GM21528 (cell line): ENCODE data around the gene UCHL3.

Experiments used
- ATAC-seq: cut with Tn5 transposase; IDR thresholded peaks from one replicate; pipeline ENCODE4 v1.9.1; 2021; ENCODE audit warnings: mild to moderate bottlenecking, moderate library complexity; ENCODE audit not compliant: unreplicated experiment, low FRiP score

The UCHL3 gene

DNA sequence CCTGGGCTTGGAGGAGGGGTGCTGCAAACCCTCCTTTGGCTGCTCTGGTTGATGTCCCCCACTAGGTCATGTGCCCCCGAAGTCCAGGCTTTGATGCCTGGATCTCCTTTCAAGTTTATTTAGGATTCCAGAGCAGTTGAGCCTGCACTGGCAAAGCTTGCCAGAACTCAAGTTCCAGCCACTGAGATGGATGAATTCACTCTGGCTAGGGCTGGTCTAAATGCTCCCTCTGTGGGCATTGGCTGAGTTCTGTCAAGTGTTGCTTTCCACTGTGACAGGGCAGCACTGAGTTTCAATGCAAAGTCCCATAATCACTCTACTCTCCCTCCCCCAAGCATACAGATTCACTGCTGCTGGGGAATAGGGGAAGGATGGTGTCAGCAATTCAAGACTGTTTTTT, 68.7 kb downstream of the UCHL3 start:
- no peak for ATAC-seq

DNA sequence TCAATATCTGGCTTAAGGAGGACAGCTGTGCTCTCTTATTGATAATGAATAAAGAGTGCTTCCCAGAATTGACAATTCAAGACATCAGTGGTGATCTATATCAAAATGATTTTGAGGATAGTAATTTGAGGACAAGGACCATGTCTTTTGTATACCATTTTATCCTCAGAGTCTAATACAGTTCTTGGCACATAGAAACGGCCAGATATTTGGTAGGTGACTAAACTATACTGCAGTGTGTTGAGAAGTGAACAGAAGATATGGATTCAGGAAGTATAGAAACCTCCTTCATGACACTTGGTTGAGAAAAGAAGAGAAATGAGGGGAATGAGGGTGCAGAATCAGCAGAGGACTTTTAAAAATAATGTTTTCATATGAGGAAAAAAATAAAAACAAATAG, 70.4 kb downstream of the UCHL3 start:
- no peak for ATAC-seq

- no peak for ATAC-seq
Measured at GRCh38 chr13:75621147-75621546, 71.6 kb downstream of the UCHL3 start.

GRCh38 chr13:75628801-75629200, 79.2 kb downstream of the UCHL3 start:
- no peak for ATAC-seq

DNA sequence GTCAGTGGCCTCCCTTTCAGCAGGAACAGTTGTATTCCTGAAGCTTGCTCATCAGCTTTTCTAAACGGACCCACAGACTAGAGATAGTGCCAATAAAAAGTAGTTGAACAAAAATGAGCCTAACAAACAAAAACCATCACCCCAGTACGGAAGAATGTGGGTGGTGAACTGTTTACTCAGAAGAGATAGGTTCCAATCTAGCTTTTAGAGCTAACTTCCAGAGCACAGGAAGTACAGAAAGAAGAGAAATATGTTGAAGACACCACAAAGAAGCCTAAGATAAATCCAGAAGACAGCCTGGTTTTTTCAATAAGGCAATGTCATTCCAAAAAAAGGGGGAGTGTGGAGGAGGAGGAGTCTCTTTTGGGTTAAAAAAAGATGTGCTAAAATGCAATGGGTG, 83.7 kb downstream of the UCHL3 start:
- ATAC-seq, result no peak

DNA sequence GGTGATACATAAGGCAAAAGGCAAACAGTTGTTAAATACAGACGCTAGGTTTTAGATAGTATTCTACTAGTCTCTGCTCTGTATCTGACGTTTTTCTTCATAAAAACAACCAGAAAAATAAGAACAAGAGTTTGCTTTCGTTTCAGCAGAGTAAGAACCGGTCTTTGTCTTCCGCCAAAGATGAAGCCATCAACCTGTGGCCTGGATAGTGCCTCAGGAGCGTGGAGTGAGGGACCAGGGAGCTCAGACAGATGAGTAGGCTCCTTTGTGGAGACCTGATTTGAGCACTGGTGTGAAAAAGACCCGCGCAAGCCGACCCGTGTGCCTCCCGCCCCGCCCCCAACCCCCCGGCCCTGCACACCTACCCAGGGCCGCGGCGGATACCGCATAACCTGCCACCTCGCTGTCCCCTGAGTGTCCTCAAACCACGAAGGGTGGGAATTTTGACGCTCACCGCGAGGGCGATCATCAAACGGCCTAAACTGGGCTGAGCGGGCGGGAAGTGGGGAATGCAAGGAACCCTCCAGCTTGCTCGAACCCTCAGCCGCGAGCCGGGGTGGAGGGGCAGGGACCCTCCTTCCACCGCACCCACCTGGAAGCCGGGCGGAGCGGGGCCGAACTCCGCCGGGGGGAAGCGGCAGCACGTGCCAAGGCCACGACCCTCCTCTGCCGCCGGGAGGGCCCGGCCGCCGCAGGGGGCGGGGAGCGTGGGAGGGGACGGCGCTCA, 85.7 kb downstream of the UCHL3 start:
- ATAC-seq, result no peak

DNA sequence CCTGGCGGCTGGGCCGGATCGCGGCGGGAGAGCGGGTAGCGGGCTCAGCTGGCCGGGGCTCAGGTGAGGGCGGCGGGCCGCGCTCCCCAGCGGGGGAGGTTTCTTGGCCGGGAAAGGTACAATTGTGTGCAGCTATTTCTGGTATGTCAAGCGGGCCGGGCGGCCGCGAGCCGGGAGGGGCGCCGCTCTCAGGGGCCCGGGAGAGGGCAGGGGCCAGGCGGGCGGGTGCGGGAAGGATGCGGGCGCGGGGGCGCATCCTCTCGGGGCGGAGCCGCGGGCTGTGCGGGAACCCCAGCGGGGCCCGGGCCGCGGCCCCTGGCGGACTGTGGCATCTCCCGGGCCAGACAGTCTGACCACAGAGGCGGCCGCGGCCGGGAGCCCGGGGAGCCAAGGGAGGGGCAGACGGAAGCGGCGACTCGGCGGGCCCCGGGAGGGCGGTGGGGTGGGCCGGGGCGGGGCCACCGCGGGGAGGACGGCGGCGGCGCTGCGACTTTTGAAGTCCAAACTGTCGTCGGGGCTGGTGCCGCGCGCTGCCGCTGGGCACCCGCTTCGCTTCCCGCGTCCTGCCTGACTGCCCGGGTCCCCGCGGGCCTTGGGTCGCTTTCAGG, 86.3 kb downstream of the UCHL3 start, which contains the start of gene LMO7:
TSS of gene LMO7 (plus strand) at position 503 of the 608 bp plus-strand sequence. CDS start 328 bp downstream, outside the sequence.
- peak; percentile 73 for ATAC-seq

DNA sequence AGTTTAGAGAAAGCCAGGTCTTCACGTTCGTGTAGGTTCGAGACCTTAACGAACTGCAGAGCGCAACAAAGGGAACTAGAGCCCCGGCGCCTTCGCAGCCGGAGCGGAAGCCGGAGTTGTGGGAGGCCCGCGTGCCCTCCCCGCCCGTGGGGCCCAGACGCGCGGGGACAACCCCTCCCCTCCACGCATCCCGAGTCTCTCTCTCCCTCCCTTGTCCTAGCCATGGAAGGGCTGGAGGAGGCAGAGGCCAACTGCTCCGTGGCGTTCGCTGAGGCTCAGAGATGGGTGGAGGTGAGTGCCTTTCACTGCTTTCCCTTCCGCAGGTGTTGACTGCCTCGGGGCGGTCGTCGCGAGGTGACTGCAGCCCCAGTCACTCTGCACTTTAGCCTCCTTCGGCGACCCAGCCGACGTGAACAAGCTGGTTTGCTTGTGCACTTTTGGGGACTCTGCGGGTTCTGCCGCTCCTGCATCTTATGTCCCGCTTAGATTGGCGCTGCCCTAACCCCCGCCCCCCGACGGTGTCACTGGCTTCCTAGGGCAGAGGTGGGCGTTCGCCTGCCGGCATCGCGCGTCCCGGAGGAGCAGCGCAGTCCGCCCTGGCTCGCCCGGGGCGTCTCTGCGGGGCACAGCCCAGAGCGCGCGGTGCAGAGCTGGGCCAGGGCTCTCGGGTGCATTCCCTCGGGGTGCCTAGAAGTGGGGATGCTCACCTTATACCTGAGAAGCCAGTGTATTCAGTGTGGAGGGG, 87.0 kb downstream of the UCHL3 start:
- peak; percentile 66 for ATAC-seq

- no peak for ATAC-seq
Measured at GRCh38 chr13:75637181-75637750, 87.7 kb downstream of the UCHL3 start.

DNA sequence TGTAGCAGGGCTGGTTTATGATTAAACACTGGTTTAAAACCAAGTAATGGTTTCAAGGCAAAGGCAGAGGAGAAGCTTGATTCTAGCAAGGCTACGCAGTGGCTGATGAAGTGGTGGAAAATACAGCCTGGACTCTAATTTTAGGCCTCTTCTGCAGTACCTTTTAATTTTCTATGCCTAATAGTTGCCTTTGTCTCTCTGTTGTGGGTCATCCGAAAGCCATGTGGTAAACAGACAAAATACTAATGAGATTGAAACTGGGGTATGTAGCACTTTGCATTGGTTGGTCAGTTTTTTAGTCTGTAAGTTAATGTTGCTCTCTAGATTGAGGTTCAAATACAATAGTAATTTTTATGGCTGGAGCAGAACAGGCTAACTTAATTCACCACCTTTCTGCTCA, 89.9 kb downstream of the UCHL3 start:
- no peak for ATAC-seq

GRCh38 chr13:75641026-75641425, 91.4 kb downstream of the UCHL3 start:
- no peak for ATAC-seq

- no peak for ATAC-seq
Measured at GRCh38 chr13:75643182-75643581, 93.6 kb downstream of the UCHL3 start.

DNA sequence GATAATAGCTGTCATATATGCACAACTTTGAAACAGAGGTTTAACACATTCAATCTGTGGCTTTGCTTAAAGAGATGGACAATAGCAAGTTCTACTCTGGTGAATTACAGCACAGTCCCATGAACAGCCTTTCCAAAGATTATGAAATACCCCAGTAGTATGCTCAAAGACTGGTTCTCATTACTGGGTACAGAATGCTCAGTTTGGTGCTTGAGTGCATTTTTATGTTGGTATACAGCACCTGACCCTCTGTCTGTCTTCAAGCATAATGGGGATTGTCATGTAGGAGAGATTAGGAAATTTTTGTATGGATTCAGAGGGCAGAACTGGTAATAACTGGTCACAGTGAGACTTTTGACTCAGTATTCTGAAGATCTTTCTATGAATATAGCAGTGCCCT, 94.1 kb downstream of the UCHL3 start:
- ATAC-seq, result no peak

DNA sequence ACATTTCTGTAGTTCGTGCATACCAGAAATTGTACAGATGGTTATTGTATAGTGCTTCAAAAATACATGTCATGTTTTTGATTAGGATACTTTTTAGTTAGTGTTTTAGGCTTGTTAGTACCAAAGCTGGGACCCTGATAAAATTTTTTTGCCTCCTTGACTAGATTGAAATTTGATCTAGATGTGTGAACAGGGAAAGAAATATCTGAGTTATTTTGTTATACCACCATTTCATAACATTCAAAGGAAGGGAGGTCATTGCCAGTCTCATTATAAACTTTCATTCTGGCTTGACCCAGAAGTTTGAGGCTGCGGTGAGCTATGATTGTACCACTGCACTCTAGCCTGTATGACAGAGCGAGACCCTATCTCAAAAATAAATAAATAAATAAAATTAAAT, 95.5 kb downstream of the UCHL3 start:
- ATAC-seq, result no peak

GRCh38 chr13:75647126-75647784, 97.7 kb downstream of the UCHL3 start:
- ATAC-seq, result peak; percentile 77

DNA sequence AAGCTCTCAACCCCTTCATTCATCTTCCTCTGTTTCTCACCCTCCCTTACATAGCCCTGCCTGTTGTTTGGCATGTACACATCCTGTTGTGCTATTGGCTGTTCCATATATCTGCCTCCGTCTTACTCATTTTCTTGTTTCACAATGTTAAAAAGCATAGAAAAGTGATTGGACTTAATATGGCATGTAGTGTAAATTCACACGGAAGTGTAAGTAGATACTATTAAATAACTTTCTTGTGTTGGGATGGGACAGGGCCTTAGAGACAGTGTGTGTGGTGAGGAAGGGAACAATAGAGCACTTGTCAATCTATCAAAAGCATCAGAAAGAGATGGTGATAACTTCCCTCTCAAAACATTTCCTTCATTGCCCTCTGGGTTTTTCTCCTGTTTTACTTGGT, 98.9 kb downstream of the UCHL3 start:
- no peak for ATAC-seq

GRCh38 chr13:75651013-75651412, 101.4 kb downstream of the UCHL3 start:
- ATAC-seq, result no peak

GRCh38 chr13:75652726-75653125, 103.1 kb downstream of the UCHL3 start:
- no peak for ATAC-seq
